Fibroblast of skin of right quadriceps (primary cell): Measurements from ENCODE around the gene CNIH2.
"Not testable (repeated sequence)": the region's sequence is repeated elsewhere in the genome, so short reads cannot be mapped to it uniquely, and the experiment has no call there.

Experiments
- DNase-seq: peaks from one replicate; pipeline ENCODE4 v3.0.0-alpha.2; 2013

Gene CNIH2

DNA sequence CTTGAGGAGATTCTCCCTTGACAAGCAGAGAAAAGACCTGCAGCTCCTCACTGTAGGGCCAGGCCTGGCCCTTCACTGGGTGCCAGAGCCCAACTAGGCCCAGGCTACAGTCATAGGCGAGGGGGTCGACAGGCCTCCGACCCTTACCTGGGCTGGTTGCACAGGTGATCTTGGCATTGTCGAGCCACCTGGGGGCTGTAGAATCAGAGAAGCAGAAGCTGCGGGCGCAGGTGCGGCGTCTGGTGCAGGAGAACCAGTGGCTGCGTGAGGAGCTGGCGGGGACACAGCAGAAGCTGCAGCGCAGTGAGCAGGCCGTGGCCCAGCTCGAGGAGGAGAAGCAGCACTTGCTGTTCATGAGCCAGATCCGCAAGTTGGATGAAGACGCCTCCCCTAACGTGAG lies 16.4 kb upstream of the CNIH2 start:
- DNase-seq = no peak

DNA sequence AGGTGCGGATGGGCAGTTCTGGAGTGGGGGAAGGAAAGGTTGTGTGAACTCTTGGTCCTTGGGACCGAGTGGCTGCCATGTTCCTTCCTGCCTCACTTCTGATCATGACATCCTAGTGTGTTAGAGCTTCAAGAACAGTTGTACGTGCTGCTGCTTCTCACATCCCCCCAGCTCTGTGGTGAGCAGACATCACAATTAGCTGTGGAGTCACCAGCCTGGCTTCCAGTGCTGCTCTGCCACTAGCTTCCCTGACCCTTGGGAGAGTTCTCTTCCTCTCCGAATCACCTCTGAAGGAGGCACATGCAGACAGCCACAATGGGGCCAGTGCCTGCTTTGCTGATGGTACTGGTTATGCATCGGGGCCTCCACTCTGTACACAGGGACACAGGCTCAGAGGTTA lies 15.8 kb upstream of the CNIH2 start:
- no peak for DNase-seq

DNA sequence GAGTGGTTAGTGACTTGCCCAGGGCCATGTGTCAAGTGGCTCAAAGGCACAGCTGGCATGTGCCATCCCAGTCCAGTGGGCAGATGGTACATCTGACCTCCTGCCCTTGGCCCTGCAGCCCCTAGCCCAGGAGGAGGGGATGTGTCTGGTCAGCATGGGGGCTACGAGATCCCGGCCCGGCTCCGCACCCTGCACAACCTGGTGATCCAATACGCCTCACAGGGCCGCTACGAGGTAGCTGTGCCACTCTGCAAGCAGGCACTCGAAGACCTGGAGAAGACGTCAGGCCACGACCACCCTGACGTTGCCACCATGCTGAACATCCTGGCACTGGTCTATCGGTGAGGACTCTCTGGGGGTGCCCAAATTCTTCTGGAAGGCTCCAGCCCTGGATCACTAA lies 15.3 kb upstream of the CNIH2 start:
- no peak for DNase-seq

DNA sequence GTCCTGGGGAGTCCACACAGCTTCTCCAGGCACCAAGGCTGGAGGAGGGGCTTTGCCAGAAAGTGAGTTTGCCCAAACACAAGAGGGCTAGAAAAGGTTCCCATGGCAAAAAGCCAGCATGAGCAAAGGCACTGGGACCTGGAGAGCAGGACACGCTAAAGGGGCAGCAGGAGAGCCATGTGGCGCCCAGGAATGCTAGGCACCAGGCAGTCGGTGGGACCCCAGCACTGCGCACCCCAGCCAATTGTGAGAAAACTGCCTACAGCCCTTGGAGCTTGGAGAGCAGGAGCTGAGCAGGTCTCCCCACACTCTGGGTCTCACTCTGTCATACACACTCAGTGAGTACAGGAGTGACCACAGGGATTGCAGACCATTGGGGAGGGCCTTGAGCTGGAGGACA lies 14.7 kb upstream of the CNIH2 start:
- DNase-seq = no peak

DNA sequence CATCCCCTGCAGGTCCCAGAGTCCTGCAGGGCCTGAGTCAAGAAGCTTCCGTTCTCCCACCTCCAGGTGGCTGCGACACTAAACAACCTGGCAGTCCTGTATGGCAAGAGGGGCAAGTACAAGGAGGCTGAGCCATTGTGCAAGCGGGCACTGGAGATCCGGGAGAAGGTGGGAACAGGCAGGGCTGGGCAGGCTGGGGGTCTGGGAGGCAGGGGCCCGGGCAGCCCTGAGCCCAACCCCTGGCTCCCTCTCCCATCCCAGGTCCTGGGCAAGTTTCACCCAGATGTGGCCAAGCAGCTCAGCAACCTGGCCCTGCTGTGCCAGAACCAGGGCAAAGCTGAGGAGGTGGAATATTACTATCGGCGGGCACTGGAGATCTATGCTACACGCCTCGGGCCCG lies 14.2 kb upstream of the CNIH2 start:
- no peak for DNase-seq

DNA sequence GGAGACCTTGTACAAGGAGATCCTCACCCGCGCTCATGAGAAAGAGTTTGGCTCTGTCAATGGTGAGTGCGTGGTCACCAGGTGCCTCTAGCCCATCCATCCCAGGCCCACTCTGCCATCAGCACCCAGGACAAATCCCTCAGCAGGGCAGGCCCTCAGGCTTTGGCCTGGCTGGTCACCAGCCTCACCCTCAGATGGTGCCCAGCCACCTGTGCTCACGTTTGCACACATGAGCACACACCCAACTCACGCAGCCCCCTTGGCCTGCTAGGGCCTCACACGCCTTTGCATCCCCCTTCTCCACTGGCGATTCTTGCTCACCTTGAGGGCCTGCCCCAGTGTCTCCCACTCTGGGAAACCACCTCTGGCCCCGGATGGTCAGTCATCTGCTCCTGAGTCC lies 13.6 kb upstream of the CNIH2 start:
- no peak for DNase-seq

DNA sequence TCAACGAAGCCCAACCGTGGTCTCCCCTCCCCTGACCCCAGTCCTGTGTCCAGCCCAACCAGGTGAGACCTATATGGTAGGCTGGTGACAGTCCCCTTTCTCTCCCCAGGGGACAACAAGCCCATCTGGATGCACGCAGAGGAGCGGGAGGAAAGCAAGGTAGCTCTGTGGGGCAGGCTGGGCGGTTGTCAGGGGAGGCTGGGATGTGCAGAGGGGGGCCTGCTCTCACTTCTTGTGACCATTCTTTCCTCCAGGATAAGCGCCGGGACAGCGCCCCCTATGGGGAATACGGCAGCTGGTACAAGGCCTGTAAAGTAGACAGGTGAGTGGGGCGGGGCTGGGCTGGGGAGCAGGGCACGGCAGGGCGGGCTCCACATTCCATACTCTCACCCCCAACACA lies 13.1 kb upstream of the CNIH2 start:
- DNase-seq = no peak

DNA sequence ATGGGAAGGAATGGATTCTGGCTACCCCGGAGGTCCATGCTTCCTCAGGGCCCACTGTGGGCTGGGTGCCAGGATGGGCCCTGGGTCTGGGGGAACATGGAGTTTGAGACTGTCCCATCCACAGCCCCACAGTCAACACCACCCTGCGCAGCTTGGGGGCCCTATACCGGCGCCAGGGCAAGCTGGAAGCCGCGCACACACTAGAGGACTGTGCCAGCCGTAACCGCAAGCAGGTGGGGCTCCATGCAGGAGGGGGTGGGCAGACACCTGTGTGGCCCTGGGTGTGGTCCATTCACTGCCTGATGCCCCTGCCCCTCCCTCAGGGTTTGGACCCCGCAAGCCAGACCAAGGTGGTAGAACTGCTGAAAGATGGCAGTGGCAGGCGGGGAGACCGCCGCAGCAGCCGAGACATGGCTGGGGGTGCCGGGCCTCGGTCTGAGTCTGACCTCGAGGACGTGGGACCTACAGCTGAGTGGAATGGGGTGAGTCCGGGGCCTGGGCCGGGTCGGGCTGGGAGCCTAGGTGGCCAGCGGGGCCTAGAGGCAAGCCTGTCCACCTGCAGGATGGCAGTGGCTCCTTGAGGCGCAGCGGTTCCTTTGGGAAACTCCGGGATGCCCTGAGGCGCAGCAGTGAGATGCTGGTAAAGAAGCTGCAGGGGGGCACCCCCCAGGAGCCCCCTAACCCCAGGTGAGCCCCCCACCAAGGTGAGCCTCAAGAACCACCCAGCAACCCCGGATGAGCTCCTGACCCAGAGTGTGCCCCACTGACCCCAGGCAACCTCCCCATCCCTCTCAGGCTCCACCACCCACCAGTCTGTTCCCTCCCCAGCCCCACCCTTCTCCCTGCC lies 12.2 kb upstream of the CNIH2 start:
- no peak for DNase-seq

DNA sequence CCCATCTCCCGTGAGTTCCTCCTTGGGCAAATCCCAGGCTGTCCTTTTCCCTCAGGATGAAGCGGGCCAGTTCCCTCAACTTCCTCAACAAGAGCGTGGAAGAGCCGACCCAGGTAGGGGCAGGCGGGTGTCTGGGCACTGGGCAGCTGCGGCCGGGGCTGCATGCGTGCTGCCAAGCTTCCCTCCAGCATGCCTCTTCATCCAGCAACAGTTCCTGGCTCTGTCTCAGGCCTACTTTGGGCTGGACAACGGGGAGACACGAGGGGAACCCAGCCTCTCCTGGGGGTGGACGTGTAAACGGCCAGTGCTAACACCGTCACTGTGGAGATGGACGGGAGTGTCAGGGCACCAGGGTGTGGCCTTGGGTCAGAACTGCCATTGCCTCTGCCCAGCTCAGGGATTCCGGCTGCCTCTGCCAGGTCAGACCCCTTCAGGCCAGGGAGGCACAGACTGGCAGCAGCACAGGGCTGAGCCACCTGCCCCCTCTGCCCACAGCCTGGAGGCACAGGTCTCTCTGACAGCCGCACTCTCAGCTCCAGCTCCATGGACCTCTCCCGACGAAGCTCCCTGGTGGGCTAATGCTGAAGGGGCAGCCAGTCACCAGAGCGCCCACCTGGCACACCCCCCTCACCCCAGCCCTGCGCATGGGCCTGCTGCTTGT lies 11.5 kb upstream of the CNIH2 start:
- no peak for DNase-seq

DNA sequence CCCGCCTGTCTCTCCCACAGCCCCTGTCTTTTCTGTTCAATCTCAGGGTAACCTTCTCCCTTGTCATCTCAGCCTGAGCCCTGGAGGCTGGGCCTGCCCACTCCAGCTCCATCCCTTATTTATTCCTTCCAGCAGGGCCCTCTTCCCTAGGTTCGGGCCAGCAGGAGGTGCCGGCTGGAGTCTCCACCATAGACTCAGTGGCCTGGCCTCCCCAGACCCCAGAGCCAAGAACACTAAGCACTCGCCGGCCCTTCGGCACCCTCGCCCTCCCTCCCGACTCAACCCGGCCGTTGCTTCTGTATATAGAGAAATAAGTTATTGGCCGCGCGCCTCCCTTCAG lies 11.0 kb upstream of the CNIH2 start:
- DNase-seq = no peak

DNA sequence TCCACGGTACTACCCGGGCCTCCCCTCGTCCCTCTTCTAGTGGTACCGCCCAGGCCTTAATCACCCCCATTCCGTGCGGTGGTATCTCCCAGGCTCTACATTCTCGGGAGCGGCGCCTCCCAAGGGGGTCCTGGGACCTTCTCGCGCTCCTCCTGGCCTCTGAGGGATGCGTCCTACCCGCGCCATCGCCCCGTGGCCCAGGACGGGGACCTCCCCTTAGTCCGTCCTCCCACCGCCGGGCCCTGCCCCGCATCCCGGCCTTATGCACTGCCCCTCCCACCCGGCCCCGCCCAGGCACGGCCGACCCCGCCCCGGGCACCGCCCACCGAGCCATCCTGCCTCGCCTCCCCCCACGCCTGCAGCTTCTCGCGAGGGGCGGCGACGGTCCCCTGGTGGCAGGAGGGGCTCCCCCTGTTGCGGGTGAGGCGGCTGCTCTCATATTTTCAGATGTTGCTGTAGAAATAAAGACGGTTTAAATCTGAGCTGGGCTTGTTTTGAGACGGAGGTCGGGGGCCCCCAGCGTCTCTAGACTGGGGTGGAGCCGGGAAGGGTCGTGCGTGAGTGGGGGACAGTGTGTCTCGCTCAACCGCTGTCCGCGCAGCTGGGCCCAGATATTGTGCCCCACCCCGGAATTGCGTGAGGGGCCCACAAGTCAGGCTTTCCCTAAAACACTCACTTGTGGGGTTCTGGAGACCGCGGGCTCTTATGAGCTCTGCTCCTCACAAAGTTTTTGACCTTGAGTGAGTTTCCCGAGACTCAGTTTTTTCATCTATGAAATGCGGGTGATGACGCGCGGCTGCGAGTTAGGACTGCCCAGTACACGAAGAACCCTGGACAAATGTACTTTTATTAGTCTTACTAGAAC lies 10.4 kb upstream of the CNIH2 start:
- peak; percentile 89 for DNase-seq

DNA sequence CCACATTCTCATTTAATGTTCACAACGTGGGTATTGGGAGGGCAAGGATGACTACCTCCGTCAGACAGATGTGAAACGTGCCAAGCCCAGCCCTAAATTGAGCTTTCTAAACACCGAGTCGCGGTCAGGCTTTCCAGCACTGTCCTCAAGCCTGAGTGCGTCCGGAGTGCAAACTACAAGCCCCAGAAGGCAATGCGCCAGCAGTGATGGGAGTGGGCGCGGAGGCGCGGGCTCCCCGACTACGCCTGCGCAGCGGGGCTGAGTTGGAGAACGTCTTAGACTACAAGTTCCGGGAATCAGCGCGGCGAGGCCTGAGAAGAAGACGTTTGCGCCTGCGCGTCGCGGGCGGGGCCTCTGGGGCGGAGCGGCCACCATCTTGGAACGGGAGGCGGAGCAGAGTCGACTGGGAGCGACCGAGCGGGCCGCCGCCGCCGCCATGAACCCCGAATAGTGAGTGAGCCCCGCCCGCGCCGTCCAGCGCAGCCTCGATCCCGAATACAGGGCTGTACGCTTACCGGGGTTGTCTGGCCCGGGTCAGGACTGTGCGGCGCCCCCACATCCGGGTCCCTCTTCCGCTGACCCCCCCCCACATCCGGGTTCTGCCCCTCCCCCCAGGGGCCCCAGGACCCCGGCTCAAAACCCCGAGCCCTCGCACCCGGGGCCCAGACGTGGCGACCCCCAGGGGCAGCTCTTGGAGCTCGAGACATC lies 9.6 kb upstream of the CNIH2 start, which contains the start of gene RAB1B:
Gene RAB1B (plus strand): TSS at position 396 of the 708 bp plus-strand sequence. CDS start 41 bp downstream, at position 437.
- DNase-seq = peak; percentile 99

DNA sequence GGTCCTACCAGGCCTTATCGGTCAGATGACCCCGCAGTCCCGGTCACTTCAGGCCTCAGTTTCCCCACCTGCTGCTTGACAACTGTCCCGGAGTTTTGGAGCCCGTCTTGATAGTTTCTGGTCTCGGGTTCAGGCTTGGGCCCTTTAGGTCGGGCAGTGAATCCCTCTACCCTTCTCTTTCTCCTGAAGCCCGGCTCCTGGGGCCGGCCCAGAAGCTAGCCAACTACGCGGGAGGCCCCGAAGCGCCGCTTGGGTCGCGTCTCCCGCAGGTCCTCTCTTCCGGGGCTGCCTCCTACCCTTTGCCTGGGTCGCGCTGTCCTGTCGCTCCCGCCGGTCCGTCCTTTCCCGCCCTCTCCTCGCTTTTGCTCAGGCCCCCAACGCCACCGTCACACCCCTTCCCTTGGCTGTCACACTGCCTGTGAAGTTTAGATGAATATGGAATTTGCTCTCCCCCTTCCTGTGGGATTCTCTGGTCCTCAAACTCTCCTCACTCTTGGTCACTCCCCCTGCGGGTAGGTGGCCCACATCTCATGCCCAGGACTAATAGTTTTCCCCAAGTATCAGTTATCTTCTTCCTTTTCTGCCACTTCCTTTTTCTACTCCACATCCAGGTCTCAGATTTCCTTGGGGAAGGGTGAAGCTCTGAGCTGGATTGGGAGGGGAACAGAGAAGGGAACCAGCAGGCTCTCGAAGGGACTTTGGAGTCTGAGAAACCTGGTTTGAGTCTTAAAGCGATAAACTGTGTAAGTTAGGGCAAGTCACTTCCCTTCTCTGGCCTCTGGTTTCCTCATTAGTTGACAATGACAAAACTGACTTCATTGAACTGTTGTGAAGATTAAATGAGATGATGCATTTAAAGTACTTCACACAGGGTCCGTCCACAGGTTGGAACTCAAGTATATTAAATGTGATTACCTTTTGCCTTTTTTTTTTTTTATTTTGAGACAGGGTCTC lies 8.7 kb upstream of the CNIH2 start:
- peak; percentile 61 for DNase-seq

DNA sequence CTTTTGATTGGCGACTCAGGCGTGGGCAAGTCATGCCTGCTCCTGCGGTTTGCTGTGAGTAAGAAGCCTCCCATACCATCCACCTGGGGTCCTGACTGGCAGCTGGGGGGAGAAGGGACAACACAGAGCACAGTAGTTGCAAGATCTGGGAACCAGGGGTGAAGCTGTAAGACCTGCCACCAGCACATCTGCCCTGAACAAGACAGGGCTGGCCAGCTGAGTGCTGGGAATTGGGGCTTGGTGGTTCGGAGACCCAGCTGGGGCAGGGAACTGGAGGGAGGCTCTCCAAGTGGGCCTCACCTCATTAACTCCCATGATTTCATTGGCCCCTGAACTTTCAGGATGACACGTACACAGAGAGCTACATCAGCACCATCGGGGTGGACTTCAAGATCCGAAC lies 6.2 kb upstream of the CNIH2 start:
- DNase-seq = no peak

DNA sequence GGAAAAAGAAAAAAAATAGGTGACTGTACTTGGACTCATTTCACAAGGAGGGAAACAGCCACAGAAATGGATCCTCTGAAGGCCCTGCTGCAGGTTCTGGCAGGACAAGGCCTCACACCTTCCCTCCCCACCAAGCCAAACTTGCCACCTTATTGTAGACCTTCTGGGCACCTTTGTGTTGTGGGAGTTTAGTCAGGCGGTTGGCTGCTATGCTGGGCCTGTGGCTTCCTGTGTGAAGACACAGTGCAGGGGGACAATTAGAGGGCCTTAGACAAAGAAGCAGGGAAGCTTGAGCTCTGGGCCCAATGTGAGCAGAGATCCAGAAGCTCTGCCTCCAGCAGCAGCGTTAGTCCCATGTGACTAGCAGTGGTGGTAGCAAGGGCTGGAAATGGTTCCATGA lies 5.4 kb upstream of the CNIH2 start:
- no peak for DNase-seq

DNA sequence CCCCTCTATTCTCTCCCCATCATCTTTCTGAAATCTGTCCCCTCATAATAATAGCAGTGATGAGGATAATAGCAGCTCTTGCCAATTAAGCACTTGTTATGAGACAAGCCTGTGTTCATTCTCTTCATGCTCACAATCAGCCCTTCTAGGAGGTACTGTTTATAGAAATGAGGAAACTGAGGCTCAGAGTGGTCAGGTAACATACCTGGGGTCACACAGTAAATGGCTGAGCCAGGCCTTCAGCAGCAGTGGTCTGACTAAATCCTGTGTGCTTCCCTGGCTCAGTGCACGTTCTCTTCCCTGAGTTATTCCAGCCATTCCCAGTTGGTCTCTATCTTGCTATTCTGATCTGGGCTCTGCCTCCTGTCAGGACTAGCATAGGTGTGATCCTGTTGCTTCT lies 3.8 kb upstream of the CNIH2 start:
- DNase-seq = no peak

DNA sequence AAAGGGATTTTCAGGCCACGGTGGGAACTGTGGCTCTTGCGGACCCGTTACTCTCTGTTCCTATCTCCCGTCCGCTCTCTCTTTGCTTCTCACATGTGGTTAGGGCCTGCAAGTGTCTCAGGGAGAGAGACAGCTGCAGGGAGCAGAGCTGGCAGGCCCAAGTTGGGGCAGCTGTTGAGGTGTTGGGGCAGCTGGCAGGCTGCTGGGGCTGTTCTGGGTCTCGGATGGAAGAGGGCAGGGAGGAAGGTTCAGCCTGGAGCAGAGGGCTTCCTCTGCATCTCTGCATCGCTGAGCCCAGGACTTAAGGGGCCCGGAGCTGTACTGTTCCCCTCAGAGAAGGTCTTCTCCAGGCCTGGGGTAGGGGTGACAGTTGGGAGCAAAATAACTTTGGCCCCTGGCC lies 2.6 kb upstream of the CNIH2 start:
- no peak for DNase-seq

DNA sequence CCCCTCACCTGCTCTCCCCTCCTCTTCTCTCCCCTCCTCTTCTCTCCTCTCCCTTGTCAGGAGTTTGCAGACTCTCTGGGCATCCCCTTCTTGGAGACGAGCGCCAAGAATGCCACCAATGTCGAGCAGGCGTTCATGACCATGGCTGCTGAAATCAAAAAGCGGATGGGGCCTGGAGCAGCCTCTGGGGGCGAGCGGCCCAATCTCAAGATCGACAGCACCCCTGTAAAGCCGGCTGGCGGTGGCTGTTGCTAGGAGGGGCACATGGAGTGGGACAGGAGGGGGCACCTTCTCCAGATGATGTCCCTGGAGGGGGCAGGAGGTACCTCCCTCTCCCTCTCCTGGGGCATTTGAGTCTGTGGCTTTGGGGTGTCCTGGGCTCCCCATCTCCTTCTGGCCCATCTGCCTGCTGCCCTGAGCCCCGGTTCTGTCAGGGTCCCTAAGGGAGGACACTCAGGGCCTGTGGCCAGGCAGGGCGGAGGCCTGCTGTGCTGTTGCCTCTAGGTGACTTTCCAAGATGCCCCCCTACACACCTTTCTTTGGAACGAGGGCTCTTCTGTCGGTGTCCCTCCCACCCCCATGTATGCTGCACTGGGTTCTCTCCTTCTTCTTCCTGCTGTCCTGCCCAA lies 1.9 kb upstream of the CNIH2 start:
- no peak for DNase-seq

DNA sequence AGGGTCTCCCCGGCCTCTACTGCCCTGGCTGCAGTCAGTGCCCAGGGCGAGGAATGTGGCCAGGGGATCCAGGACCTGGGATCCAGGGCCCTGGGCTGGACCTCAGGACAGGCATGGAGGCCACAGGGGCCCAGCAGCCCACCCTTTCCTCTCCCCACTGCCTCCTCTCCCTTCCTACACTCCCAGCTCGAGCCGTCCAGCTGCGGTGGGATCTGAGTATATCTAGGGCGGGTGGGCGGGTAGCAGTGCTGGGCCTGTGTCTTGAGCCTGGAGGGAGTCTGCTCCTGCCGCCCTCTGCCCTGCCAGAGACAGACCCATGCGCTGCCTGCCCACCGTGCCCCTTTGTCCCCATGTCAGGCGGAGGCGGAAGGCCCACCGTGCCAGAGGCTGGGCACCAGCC lies 1.4 kb upstream of the CNIH2 start:
- DNase-seq = not testable (repeated sequence)

DNA sequence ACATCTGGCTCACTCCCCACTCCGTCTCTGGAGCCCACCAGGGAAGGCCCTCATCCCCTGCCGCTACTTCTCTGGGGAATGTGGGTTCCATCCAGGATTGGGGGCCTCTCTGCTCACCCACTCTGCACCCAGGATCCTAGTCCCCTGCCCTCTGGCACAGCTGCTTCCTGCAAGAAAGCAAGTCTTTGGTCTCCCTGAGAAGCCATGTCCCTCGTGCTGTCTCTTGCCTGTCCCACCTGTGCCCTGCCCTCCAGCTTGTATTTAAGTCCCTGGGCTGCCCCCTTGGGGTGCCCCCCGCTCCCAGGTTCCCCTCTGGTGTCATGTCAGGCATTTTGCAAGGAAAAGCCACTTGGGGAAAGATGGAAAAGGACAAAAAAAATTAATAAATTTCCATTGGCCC lies 911 bp upstream of the CNIH2 start:
- DNase-seq = not testable (repeated sequence)

DNA sequence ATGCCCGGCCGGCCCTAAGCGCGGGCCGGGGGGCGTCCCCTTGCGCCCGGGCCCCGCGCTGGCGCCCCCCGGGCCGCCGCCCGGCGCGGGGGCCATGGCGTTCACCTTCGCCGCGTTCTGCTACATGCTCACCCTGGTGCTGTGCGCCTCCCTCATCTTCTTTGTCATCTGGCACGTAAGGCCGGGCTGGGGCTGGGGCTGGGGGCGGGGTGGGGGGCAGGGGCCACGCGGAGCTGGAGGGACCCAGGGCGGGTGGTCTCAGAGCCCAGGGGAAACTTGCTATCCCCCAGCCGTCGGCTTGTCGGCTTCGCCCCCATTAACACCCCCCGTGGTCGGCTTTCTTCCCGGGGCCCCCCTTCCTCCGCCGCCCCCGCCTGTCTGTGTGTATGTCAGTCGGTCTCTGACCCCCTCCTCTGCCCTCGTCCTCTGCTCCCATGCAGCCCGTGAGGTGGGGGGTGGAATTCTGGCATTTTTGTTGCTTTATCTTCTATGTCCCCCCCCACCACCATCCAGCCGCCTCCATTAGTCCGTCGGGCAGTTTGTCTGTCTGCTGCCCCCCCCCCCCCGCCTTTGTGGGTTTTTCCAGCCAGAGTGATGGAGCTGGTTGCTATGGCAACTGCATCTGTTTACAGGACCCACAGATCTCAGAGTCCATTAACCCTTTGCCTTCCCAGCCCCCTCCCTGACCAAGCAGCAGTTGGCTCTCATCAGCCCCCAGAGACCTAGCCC lies 552 bp downstream of the CNIH2 start:
- peak; percentile 26 for DNase-seq
